Measurements from ENCODE around the gene CENPL.

- no peak for TF ChIP-seq CTCF (IDR thresholded peaks at IDR 0.05)
- no peak for TF ChIP-seq POLR2AphosphoS5 (IDR thresholded peaks at IDR 0.05)
- TF ChIP-seq POLR2A (IDR thresholded peaks at IDR 0.05) = no peak
Measured at GRCh38 chr1:173821680-173822079, 3.0 kb downstream of the CENPL start.

Data from breast epithelium (tissue), 3 donors.